ENCODE data around the gene POLK.

The POLK gene

DNA sequence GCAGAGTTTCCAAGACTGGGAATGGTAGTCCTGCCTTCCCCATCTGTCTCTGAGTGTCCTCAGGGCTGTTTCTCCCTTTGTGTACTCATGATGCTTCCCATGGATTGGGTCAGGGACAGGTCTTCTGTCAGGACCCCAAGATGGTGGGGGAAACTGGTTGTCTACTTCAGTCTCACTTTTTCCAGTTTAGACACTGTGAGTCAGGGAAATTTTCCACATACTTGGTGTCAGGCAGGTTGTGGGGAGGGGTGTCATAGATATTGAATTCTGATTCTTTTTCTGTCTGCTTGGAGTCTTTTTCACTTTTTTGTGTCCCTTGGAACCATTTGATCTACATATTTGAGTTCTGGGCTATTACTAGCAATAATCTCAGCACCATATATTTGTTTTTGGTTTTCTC lies 10.3 kb downstream of the POLK start:
- no peak for DNase-seq (ENCODE audit: low read depth)
- TF ChIP-seq, protein P1, sequence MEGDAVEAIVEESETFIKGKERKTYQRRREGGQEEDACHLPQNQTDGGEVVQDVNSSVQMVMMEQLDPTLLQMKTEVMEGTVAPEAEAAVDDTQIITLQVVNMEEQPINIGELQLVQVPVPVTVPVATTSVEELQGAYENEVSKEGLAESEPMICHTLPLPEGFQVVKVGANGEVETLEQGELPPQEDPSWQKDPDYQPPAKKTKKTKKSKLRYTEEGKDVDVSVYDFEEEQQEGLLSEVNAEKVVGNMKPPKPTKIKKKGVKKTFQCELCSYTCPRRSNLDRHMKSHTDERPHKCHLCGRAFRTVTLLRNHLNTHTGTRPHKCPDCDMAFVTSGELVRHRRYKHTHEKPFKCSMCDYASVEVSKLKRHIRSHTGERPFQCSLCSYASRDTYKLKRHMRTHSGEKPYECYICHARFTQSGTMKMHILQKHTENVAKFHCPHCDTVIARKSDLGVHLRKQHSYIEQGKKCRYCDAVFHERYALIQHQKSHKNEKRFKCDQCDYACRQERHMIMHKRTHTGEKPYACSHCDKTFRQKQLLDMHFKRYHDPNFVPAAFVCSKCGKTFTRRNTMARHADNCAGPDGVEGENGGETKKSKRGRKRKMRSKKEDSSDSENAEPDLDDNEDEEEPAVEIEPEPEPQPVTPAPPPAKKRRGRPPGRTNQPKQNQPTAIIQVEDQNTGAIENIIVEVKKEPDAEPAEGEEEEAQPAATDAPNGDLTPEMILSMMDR (conservative IDR thresholded peaks at IDR 0.05; ENCODE audit: low read length) = no peak
- H3K4me3 ChIP-seq (ENCODE audit: low read length) = no peak overlapping the region

DNA sequence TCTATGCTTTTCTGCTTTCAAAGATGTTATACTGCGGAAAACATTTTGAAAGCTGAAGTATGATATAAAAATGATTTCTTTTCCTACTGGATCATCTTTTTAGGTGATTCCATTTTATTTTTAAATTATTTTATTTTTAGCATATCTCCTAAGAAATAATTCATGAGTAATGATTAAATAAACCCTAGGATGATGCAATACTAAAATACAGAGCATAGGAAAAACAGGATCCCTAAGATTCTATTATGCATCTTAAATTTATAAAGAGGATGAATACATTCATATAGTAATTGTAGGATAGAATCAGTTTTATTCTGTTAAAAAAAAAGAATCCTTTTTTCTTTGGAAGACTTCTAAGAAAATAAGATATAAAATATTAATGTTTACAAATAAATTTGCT lies 10.9 kb downstream of the POLK start:
- H3K4me3 ChIP-seq (ENCODE audit: low read length) = no peak overlapping the region
- no peak for DNase-seq (ENCODE audit: low read depth)
- TF ChIP-seq, protein P1 (conservative IDR thresholded peaks at IDR 0.05; ENCODE audit: low read length) = no peak

DNA sequence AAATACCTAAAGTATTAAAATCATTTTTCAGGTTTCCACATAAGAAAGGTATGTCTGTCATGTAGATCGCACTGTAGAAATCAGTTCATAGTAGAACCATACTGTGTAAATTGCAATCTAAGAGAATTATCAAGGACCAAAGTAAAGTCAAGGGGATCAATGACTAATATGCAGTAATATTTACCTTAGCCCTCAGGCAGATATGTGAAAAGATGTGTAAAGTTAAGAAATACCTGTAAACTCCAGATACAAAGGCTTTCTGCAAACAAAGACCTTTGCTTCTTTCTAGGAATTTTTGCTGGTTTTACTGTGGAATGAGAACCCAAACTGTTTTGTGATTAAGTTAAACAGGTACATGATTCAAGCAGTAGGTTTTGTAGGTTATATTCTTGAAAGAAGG lies 11.6 kb downstream of the POLK start:
- DNase-seq (ENCODE audit: low read depth) = no peak
- H3K4me3 ChIP-seq (ENCODE audit: low read length) = no peak overlapping the region
- TF ChIP-seq, protein P1 (conservative IDR thresholded peaks at IDR 0.05; ENCODE audit: low read length) = no peak

DNA sequence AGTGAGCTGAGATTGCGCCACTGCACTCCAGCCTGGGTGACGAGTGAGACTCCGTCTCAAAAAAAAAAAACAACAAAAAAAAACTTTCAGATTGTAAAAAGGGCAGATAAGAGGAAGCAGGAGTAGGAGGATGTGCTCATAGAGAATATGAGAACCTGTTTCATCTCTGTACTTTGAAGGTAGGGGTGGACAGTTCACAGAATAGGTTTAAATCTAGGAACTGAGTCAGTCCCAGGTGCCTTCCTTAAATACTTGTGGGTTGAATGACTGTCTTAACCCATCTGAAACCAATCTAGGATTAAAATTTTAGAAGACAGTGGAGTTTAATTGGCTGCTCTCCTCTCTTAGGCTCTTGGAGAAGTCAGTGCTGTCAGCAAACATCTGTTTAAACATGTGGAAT lies 12.4 kb downstream of the POLK start:
- TF ChIP-seq, protein P1 (conservative IDR thresholded peaks at IDR 0.05; ENCODE audit: low read length) = no peak
- no peak overlapping the region for H3K4me3 ChIP-seq (ENCODE audit: low read length)
- peak; percentile 62 for DNase-seq (ENCODE audit: low read depth)

DNA sequence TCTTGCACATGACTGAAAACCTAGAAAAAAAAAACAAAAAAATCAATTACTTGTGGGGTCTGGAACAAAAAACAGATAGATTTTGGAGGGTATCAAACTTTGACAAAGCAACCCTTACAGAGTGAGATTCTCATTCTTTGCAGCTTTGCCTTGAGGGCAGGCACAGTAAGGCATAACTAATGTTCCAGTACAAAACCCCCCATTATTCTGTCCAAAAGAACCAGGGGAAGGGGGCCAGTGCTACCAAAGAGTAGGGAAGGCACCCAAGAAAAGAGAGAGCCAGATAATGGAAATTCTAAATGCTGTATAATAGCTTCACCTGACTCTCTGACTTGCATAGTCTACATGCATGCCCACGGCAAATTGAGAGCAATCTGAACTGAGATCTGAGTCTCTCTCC lies 12.9 kb downstream of the POLK start:
- H3K4me3 ChIP-seq (ENCODE audit: low read length) = no peak overlapping the region
- TF ChIP-seq, protein P1 (conservative IDR thresholded peaks at IDR 0.05; ENCODE audit: low read length) = no peak
- no peak for DNase-seq (ENCODE audit: low read depth)

DNA sequence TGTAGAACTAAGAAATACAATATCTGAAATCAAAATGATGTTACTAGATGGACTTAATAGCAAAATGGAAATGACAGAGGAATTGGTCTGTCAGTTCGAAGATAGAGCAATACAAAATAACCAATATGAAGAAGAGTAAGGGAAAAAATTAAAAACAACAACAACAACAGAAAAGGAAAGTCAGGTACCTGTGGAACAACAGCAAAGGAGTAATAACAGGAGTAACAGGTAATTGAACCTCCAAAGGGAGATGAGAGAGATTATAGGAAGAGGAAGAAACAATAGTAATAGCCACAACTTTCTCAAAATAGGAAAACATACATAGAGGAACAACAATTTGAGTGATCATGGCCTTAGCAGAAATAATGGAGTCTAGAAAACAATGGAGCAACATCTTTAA lies 13.7 kb downstream of the POLK start:
- TF ChIP-seq, protein P1 (conservative IDR thresholded peaks at IDR 0.05; ENCODE audit: low read length) = no peak
- no peak for DNase-seq (ENCODE audit: low read depth)

DNA sequence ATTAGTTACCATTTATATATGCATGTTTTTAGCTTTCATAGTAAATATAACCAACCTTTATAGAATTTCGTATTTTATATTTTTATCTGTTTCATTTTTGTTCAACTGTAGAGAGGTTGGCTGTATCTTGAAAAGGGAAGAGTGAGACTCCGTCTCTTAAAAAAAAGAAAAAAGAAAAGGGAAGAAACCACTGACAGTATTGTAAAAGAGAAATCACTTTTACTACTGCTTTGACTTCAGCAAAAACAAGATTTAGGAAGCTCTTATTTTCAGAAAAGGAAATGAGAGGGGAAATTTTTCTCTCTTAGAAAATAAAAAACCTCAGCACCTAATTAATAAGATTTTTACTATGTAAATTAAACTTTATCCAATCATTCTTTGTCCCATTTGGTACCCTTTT lies 14.4 kb downstream of the POLK start:
- DNase-seq (ENCODE audit: low read depth) = no peak
- TF ChIP-seq, protein P1 (conservative IDR thresholded peaks at IDR 0.05; ENCODE audit: low read length) = no peak
- H3K4me3 ChIP-seq (ENCODE audit: low read length) = no peak overlapping the region

More for the DNA sequence above, 13.7 kb downstream of the POLK start:
- no peak overlapping the region for H3K4me3 ChIP-seq (ENCODE audit: low read length)
